HEK293 (cell line): Measurements from ENCODE around the gene MAD2L2.

Source experiments
- CTCF ChIA-PET: fragments of 350-600 bp; formaldehyde crosslinking; extraction: SDS; loops from one replicate; lab custom pipeline; 2021; ENCODE audit warnings: antibody characterized with exemption; lab: Yijun Ruan, JAX
- POLR2A ChIA-PET: fragments of 300-600 bp; formaldehyde crosslinking; extraction: SDS; loops from one replicate; lab custom pipeline; 2020; ENCODE audit warnings: antibody characterized with exemption, inconsistent platforms; lab: Yijun Ruan, JAX
- H3K27ac ChIP-seq: fragments of 200-500 bp; sonication (Bioruptor generic); 2 replicates; pipeline ENCODE4 v1.5.1; 2014; ENCODE audit warnings: low read depth, low read length, control low read depth, inconsistent platforms; ENCODE audit errors: extremely low read depth
- H3K36me3 ChIP-seq, 2 experiments: fragments of 200-500 bp in 1 of 2; sonication (Bioruptor generic) in 1 of 2; 1 replicate in 1 of 2; 2 replicates in 1 of 2; pipeline ENCODE4 v1.5.1; 2014 to 2017; ENCODE audit warnings: inconsistent platforms in 2 of 2, low read length in 2 of 2; ENCODE audit not compliant: control insufficient read depth in 2 of 2, insufficient read depth in 1 of 2
- H3K4me1 ChIP-seq: fragments of 200-500 bp; sonication (Bioruptor generic); 2 replicates; pipeline ENCODE4 v1.5.1; 2014; ENCODE audit warnings: mild to moderate bottlenecking, low read length, inconsistent platforms; ENCODE audit not compliant: control insufficient read depth, insufficient read depth
- H3K4me3 ChIP-seq: 2 replicates; pipeline ENCODE4 v1.5.1; 2011; ENCODE audit warnings: low read depth, mild to moderate bottlenecking, control low read depth, low read length, moderate library complexity
- H3K9me3 ChIP-seq: fragments of 200-500 bp; sonication (Bioruptor generic); 2 replicates; pipeline ENCODE4 v1.5.1; 2014; ENCODE audit warnings: low read depth, low read length, inconsistent platforms; ENCODE audit not compliant: control insufficient read depth, insufficient read depth
- GLIS1 ChIP-seq: fragments of 450-650 bp; formaldehyde crosslinking; IDR thresholded peaks from 2 replicates; pipeline ENCODE4 v1.5.1; 2016; ENCODE audit warnings: missing biosample characterization, missing genetic modification characterization
- HOXA7 ChIP-seq: sonication (generic); formaldehyde crosslinking; IDR thresholded peaks from 2 replicates; pipeline ENCODE4 v1.8.1; 2022; ENCODE audit warnings: missing genetic modification reagents, borderline replicate concordance
- KLF8 ChIP-seq: fragments of 450-650 bp; formaldehyde crosslinking; IDR thresholded peaks from 2 replicates; pipeline ENCODE4 v1.5.1; 2016; ENCODE audit warnings: missing biosample characterization, missing genetic modification characterization
- MYNN ChIP-seq: fragments of 450-650 bp; formaldehyde crosslinking; IDR thresholded peaks from 2 replicates; pipeline ENCODE4 v1.5.1; 2016; ENCODE audit warnings: missing biosample characterization, missing genetic modification characterization, borderline replicate concordance
- REPIN1 ChIP-seq: fragments of 450-650 bp; formaldehyde crosslinking; IDR thresholded peaks from 2 replicates; pipeline ENCODE4 v1.5.1; 2017; ENCODE audit warnings: missing biosample characterization, missing genetic modification characterization, low read depth
- WT1 ChIP-seq: fragments of 450-650 bp; formaldehyde crosslinking; IDR thresholded peaks from 2 replicates; pipeline ENCODE4 v1.5.1; 2016; ENCODE audit warnings: missing biosample characterization, missing genetic modification characterization
- ZEB2 ChIP-seq: fragments of 450-650 bp; formaldehyde crosslinking; IDR thresholded peaks from 2 replicates; pipeline ENCODE4 v1.5.1; 2016; ENCODE audit warnings: missing biosample characterization, missing genetic modification characterization
- ZNF302 ChIP-seq: fragments of 450-650 bp; formaldehyde crosslinking; IDR thresholded peaks from 2 replicates; pipeline ENCODE4 v1.5.1; 2016; ENCODE audit warnings: missing biosample characterization, missing genetic modification characterization, low read depth
- ZNF341 ChIP-seq: fragments of 450-650 bp; formaldehyde crosslinking; IDR thresholded peaks from 2 replicates; pipeline ENCODE4; 2016; ENCODE audit warnings: low read depth, missing biosample characterization, missing genetic modification characterization
- ZNF366 ChIP-seq: fragments of 450-650 bp; formaldehyde crosslinking; conservative IDR thresholded peaks from 2 replicates; pipeline ENCODE4 v1.5.1; 2016; ENCODE audit warnings: missing biosample characterization, missing genetic modification characterization
- ZNF530 ChIP-seq: fragments of 450-650 bp; formaldehyde crosslinking; IDR thresholded peaks from 2 replicates; pipeline ENCODE4 v1.5.1; 2016; ENCODE audit warnings: low read depth, missing biosample characterization, missing genetic modification characterization
- ZNF571 ChIP-seq: fragments of 450-650 bp; formaldehyde crosslinking; IDR thresholded peaks from 2 replicates; pipeline ENCODE4 v1.5.0; 2017; ENCODE audit warnings: missing biosample characterization, missing genetic modification characterization
- ZNF747 ChIP-seq: fragments of 450-650 bp; formaldehyde crosslinking; IDR thresholded peaks from 2 replicates; pipeline ENCODE4 v1.5.1; 2016; ENCODE audit warnings: missing biosample characterization, missing genetic modification characterization
- ZNF777 ChIP-seq: fragments of 450-650 bp; formaldehyde crosslinking; IDR thresholded peaks from 2 replicates; pipeline ENCODE4 v1.5.1; 2017; ENCODE audit warnings: missing biosample characterization, missing genetic modification characterization, borderline replicate concordance
- ZNF830 ChIP-seq: fragments of 450-650 bp; IDR thresholded peaks from 2 replicates; pipeline ENCODE4 v1.5.0; 2018; ENCODE audit warnings: missing biosample characterization, missing genetic modification characterization, low read depth, mild to moderate bottlenecking, moderate library complexity
- TF ChIP-seq, protein P1 (sequence below): fragments of 450-650 bp; formaldehyde crosslinking; IDR thresholded peaks from 2 replicates; pipeline ENCODE4 v1.5.1; 2016; ENCODE audit warnings: missing biosample characterization, missing genetic modification characterization
- TF ChIP-seq, protein P2 (sequence below): fragments of 450-650 bp; formaldehyde crosslinking; IDR thresholded peaks from 2 replicates; pipeline ENCODE4 v1.5.1; 2016; ENCODE audit warnings: missing biosample characterization, missing genetic modification characterization
- TF ChIP-seq, protein P3 (sequence below): fragments of 450-650 bp; IDR thresholded peaks from 2 replicates; pipeline ENCODE4 v1.5.1; 2018; ENCODE audit warnings: missing biosample characterization, missing genetic modification characterization

MAD2L2 gene

DNA sequence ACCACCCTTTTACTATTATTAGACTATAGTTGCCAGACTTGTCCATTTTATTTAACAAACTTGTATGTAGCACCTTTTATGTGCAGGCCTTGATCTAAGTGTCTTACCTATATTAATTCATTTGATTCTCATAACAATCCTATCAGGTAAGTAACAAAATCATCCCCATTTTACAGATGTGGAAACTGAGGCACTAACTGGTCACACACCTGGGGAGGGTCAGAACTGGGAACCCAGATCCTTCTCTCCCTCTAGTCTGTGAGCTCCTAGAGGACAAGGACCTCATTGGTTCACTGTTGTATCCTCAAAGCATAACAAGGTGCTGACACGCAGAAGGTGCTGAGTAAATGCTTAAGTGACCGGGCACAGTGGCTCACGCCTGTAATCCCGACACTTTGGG is 41.6 kb downstream of the MAD2L2 start:
- no peak for TF ChIP-seq ZNF302 (tag by site-specific recombination)
- ChIA-PET POLR2A (no interaction called here), CTCF (interaction anchor here (0.6 to 1.0 kb wide), 3 partner anchors 22 to 319 kb away, joined by 3 to 4 read pairs (median 3); no protein-coding TSS in a partner anchor)
- Histone ChIP-seq H3K36me3 (no peaks in the 10 kb centered on the region), H3K4me1 (no peaks in the 10 kb centered on the region), H3K4me3 (no peak overlapping the region), H3K9me3 (no peaks in the 10 kb centered on the region), H3K27ac (no peak overlapping the region)

DNA sequence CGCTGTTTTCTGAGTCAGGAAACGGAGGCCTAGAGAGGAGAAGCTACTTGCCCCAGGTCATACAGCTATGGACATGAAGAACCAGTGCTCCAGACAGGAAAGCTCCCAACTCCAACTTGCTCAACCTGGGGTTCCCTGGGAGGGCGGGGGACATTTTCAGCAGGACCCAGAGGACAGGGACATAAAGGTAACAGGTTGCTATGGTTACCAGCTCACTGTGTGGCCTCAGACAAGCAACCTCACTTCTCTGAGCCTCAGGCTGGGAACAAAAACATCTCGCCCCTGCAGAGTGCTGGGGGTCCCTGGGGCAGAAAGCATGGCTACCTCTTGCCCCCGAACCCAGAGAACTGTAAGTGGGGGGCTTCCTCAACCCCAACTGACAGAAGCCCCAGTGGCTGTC is 42.8 kb downstream of the MAD2L2 start:
- no peaks in the 10 kb centered on the region for H3K9me3 ChIP-seq
- no peak overlapping the region for H3K4me3 ChIP-seq
- no peaks in the 10 kb centered on the region for H3K4me1 ChIP-seq
- ChIA-PET POLR2A (interaction anchor here (0.6 kb wide), 1 partner anchor 149 kb away, joined by 3 read pairs; no protein-coding TSS in a partner anchor), CTCF (interaction anchor here (0.7 to 1.2 kb wide), 4 partner anchors 50 to 701 kb away, joined by 3 read pairs; no protein-coding TSS in a partner anchor)
- no peaks in the 10 kb centered on the region for H3K36me3 ChIP-seq
- H3K27ac ChIP-seq = no peak overlapping the region
- no peak for TF ChIP-seq ZNF777 (tag by site-specific recombination)
- TF ChIP-seq, protein P1, sequence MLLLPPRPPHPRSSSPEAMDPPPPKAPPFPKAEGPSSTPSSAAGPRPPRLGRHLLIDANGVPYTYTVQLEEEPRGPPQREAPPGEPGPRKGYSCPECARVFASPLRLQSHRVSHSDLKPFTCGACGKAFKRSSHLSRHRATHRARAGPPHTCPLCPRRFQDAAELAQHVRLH = no peak
- no peak for TF ChIP-seq ZNF530 (tag by site-specific recombination)
- TF ChIP-seq, protein P2, sequence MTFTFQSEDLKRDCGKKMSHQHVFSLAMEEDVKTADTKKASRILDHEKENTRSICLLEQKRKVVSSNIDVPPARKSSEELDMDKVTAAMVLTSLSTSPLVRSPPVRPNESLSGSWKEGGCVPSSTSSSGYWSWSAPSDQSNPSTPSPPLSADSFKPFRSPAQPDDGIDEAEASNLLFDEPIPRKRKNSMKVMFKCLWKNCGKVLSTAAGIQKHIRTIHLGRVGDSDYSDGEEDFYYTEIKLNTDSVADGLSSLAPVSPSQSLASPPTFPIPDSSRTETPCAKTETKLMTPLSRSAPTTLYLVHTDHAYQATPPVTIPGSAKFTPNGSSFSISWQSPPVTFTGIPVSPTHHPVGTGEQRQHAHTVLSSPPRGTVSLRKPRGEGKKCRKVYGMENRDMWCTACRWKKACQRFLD (tag by site-specific recombination) = no peak
- TF ChIP-seq ZNF341 (tag by site-specific recombination) = no peak
- TF ChIP-seq HOXA7 (CRISPR knock-in tag) = no peak
- no peak for TF ChIP-seq REPIN1 (tag by site-specific recombination)
- no peak for TF ChIP-seq ZNF830 (tag by site-specific recombination)
- TF ChIP-seq ZNF366 (tag by site-specific recombination) = no peak
- TF ChIP-seq ZNF571 (tag by site-specific recombination) = no peak
- TF ChIP-seq KLF8 (tag by site-specific recombination) = no peak
- no peak for TF ChIP-seq ZEB2 (tag by site-specific recombination)
- TF ChIP-seq WT1 (tag by site-specific recombination) = no peak
- no peak for TF ChIP-seq MYNN (tag by site-specific recombination)
- TF ChIP-seq ZNF747 (tag by site-specific recombination) = no peak

DNA sequence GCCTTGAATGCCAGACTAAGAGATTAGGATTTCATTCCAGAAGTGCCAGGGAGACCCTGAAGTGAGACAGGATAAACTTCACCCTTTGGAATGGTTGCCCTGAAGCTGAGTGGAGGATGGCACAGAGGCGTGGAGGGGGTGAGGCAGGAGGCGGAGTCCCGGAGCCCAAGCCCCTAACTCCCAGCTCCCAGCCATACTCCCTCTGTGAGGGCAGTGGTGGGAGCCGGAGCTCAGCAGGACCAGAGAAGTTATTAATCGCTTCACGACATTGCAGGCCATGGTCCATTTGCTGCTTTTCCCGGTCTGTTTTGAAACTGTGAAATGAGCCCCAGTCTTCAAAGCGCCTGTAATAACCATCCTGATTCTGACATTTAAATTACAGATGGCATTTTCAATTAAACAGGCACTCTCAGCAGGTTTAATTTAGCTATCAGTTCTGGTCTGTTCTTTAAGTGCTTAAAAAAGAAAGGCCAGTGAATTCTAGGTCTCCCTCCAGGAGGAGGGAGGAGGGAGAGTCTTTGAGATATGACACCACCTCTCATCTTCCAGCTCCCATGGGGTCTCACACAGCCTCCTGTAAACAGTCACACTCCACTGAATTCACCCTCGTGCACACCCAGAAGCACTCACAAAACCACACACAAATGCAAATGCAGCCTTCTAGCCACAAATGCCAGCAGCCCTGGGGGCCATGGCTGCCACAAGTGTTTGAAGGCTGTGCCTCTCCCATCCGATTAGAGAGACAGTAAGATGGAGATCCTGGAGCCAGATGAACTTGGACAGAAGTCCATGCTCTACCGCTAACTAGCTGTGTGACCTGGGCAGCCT is 46.4 kb downstream of the MAD2L2 start:
- ChIA-PET CTCF (interaction anchor here (0.5 to 3.2 kb wide), 8 partner anchors 8 to 599 kb away, joined by 3 to 23 read pairs (median 4); no protein-coding TSS in a partner anchor), POLR2A (no interaction called here)
- Histone ChIP-seq H3K4me1 (no peaks in the 10 kb centered on the region), H3K9me3 (no peaks in the 10 kb centered on the region), H3K27ac (no peak overlapping the region), H3K4me3 (no peak overlapping the region), H3K36me3 (no peaks in the 10 kb centered on the region)
- TF ChIP-seq, protein P3, sequence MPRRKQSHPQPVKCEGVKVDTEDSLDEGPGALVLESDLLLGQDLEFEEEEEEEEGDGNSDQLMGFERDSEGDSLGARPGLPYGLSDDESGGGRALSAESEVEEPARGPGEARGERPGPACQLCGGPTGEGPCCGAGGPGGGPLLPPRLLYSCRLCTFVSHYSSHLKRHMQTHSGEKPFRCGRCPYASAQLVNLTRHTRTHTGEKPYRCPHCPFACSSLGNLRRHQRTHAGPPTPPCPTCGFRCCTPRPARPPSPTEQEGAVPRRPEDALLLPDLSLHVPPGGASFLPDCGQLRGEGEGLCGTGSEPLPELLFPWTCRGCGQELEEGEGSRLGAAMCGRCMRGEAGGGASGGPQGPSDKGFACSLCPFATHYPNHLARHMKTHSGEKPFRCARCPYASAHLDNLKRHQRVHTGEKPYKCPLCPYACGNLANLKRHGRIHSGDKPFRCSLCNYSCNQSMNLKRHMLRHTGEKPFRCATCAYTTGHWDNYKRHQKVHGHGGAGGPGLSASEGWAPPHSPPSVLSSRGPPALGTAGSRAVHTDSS (tag by site-specific recombination) = no peak
- TF ChIP-seq GLIS1 (tag by site-specific recombination) = peak; percentile 28; the same call in 1 of the 2 replicates
